NCI-H510A (cell line): Measurements from ENCODE around the gene GPANK1.
A peak's percentile ranks its signal among the peaks of the same experiment; 100 is the strongest.

Source experiments
- DNase-seq: peaks from one replicate; lab custom pipeline; 2025; lab: John Stamatoyannopoulos, UW

GPANK1 gene

GRCh38 chr6:31639449-31639861, 25.3 kb downstream of the GPANK1 start:
- DNase-seq, result no peak

GRCh38 chr6:31639043-31639442, 25.8 kb downstream of the GPANK1 start:
- DNase-seq, result no peak

GRCh38 chr6:31636698-31637596, 27.9 kb downstream of the GPANK1 start:
- no peak for DNase-seq

- DNase-seq, result no peak
Measured at GRCh38 chr6:31634969-31635575, 29.7 kb downstream of the GPANK1 start.

GRCh38 chr6:31634131-31634530, 30.7 kb downstream of the GPANK1 start:
- no peak for DNase-seq

- DNase-seq, result no peak
Measured at GRCh38 chr6:31633447-31633846, 31.4 kb downstream of the GPANK1 start.

- no peak for DNase-seq
Measured at GRCh38 chr6:31632279-31632946, 32.4 kb downstream of the GPANK1 start.

- no peak for DNase-seq
Measured at GRCh38 chr6:31631681-31632278, 33.0 kb downstream of the GPANK1 start.

GRCh38 chr6:31631209-31631608, 33.6 kb downstream of the GPANK1 start:
- no peak for DNase-seq

- no peak for DNase-seq
Measured at GRCh38 chr6:31630177-31630934, 34.4 kb downstream of the GPANK1 start.

GRCh38 chr6:31629014-31629413, 35.8 kb downstream of the GPANK1 start:
- DNase-seq, result no peak

GRCh38 chr6:31627690-31628287, 37.0 kb downstream of the GPANK1 start:
- no peak for DNase-seq

GRCh38 chr6:31626952-31627351, 37.8 kb downstream of the GPANK1 start:
- no peak for DNase-seq

GRCh38 chr6:31624070-31624469, 40.7 kb downstream of the GPANK1 start:
- DNase-seq, result no peak

- DNase-seq, result no peak
Measured at GRCh38 chr6:31622684-31623091, 42.1 kb downstream of the GPANK1 start.

GRCh38 chr6:31621991-31622390, 42.8 kb downstream of the GPANK1 start:
- DNase-seq, result no peak

GRCh38 chr6:31621320-31621939, 43.4 kb downstream of the GPANK1 start:
- no peak for DNase-seq

- peak; percentile 98 for DNase-seq
Measured at GRCh38 chr6:31620586-31621319, 44.0 kb downstream of the GPANK1 start, which contains the start of gene PRRC2A. Gene PRRC2A (plus strand): TSS chr6:31620715. CDS start chr6:31622790, 2,075 bp downstream.

GRCh38 chr6:31619805-31620585, 44.8 kb downstream of the GPANK1 start:
- DNase-seq, result peak; percentile 99
